HUES6 (cell line): ENCODE measurements around the gene SLC66A2.

ENCODE experiments used
- H3K27ac ChIP-seq: 2 replicates; pipeline ENCODE4 v1.7.0; 2013; ENCODE audit warnings: low read depth, mild to moderate bottlenecking, low read length, inconsistent platforms
- H3K27me3 ChIP-seq: 2 replicates; pipeline ENCODE4 v1.6.1; 2013; ENCODE audit warnings: low read length; ENCODE audit not compliant: control insufficient read depth, insufficient read depth
- H3K36me3 ChIP-seq: 2 replicates; pipeline ENCODE4 v1.6.1; 2013; ENCODE audit warnings: low read length; ENCODE audit not compliant: control insufficient read depth, insufficient read depth
- H3K4me1 ChIP-seq: 2 replicates; pipeline ENCODE4 v1.6.1; 2013; ENCODE audit warnings: low read length; ENCODE audit not compliant: control insufficient read depth, insufficient read depth
- H3K4me3 ChIP-seq: 2 replicates; pipeline ENCODE4 v1.5.1; 2013; ENCODE audit warnings: low read depth, low read length
- H3K9ac ChIP-seq: one replicate; pipeline ENCODE4 v1.6.1; 2013; ENCODE audit warnings: mild to moderate bottlenecking, low read length
- H3K9me3 ChIP-seq: 2 replicates; pipeline ENCODE4 v1.6.1; 2013; ENCODE audit warnings: low read depth, low read length; ENCODE audit not compliant: control insufficient read depth, insufficient read depth

Gene SLC66A2

GRCh38 chr18:79898952-79899608, 52.4 kb downstream of the SLC66A2 start:
- H3K4me3 ChIP-seq: no peak overlapping the region
- H3K4me1 ChIP-seq: no peaks in the 10 kb centered on the region
- H3K27me3 ChIP-seq: no peaks in the 10 kb centered on the region
- peaks cover 62% of the 10 kb centered on the region for H3K9me3 ChIP-seq
- H3K36me3 ChIP-seq: peaks cover 3% of the 10 kb centered on the region; the same call in 1 of the 2 replicates
- no peak overlapping the region for H3K27ac ChIP-seq
- no peak overlapping the region for H3K9ac ChIP-seq

DNA sequence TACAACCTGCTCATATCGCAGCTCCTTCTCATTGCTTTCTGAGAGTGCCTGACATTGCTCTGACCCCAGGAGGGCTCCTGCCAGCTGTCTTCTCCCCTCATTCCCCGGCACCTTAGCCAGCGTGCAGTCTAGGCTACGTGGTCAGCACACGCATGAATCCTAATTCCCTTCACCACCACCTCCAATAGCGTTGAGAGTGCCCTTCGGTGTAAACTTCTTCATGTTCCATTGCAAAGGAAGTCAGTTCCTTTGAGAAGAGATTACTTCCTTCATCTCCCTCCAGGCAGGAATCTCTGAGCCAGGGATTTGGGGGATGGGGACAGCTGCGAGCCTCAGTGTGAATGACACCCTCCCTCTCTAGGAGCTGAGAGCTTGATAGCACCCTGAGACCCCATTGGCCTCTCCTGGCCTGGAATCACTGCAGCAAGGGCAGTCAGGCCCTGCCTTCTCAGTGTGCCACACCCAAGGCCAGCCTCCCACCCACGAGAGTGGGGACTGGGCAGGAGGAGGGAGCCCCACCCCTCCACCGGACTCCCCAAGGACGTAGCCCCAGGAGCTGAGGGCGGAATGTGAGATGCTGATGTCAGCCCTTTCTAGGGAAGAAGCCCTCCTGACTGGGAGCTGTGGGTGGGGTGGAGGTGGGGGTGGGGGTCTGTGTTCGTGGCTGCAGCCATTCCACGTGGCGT, 53.4 kb downstream of the SLC66A2 start:
- no peak overlapping the region for H3K9ac ChIP-seq
- no peaks in the 10 kb centered on the region for H3K4me1 ChIP-seq
- peaks cover 72% of the 10 kb centered on the region for H3K9me3 ChIP-seq
- H3K27me3 ChIP-seq: no peaks in the 10 kb centered on the region
- no peak overlapping the region for H3K27ac ChIP-seq
- H3K4me3 ChIP-seq: no peak overlapping the region
- H3K36me3 ChIP-seq: peaks cover 3% of the 10 kb centered on the region; the same call in 1 of the 2 replicates

- Histone ChIP-seq H3K27me3 (no peaks in the 10 kb centered on the region), H3K27ac (no peak overlapping the region), H3K36me3 (no peaks in the 10 kb centered on the region), H3K4me3 (no peak overlapping the region), H3K9me3 (peaks cover 83% of the 10 kb centered on the region), H3K4me1 (no peaks in the 10 kb centered on the region), H3K9ac (no peak overlapping the region)
These were observed 54.7 kb downstream of the SLC66A2 start for GRCh38 chr18:79896738-79897137.

- H3K27ac ChIP-seq: no peak overlapping the region
These were observed 60.8 kb downstream of the SLC66A2 start for GRCh38 chr18:79890674-79891073.

GRCh38 chr18:79889569-79889968, 61.9 kb downstream of the SLC66A2 start:
- no peak overlapping the region for H3K4me3 ChIP-seq
- H3K36me3 ChIP-seq: no peaks in the 10 kb centered on the region
- H3K9me3 ChIP-seq: peaks cover 49% of the 10 kb centered on the region
- no peaks in the 10 kb centered on the region for H3K27me3 ChIP-seq
- H3K27ac ChIP-seq: no peak overlapping the region
- no peaks in the 10 kb centered on the region for H3K4me1 ChIP-seq
- H3K9ac ChIP-seq: no peak overlapping the region

More at GRCh38 chr18:79890674-79891073, 60.8 kb downstream of the SLC66A2 start:
- Histone ChIP-seq H3K4me1 (no peaks in the 10 kb centered on the region), H3K27me3 (no peaks in the 10 kb centered on the region), H3K4me3 (no peak overlapping the region), H3K9me3 (peaks cover 60% of the 10 kb centered on the region), H3K36me3 (no peaks in the 10 kb centered on the region), H3K9ac (no peak overlapping the region)

DNA sequence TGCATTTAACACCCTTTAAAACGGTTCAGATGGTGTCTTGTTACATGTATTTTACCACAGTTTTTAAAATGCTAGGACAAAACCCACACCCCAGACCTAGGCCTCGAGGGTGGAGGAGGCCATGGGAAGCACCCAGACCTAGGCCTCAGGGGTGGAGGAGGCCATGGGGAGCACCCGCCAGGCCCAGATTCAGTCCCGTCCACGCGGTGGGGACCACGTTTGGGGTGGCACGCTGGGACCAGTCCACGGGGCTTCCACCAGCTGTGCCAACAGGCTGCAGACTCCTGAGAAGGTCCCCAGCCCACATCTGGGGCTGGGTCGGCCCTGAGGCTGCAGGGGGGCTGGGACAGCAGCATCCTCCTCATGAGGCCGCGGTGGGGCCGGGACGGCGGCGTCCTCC, 63.4 kb downstream of the SLC66A2 start:
- peaks cover 33% of the 10 kb centered on the region for H3K9me3 ChIP-seq
- no peaks in the 10 kb centered on the region for H3K4me1 ChIP-seq
- no peaks in the 10 kb centered on the region for H3K27me3 ChIP-seq
- H3K4me3 ChIP-seq: no peak overlapping the region
- H3K9ac ChIP-seq: no peak overlapping the region
- no peak overlapping the region for H3K27ac ChIP-seq
- H3K36me3 ChIP-seq: no peaks in the 10 kb centered on the region

- Histone ChIP-seq H3K9me3 (peaks cover 28% of the 10 kb centered on the region), H3K36me3 (no peaks in the 10 kb centered on the region), H3K9ac (no peak overlapping the region), H3K4me1 (no peaks in the 10 kb centered on the region), H3K27ac (no peak overlapping the region), H3K27me3 (no peaks in the 10 kb centered on the region), H3K4me3 (no peak overlapping the region)
These were observed 64.1 kb downstream of the SLC66A2 start for GRCh38 chr18:79887181-79888000.

- H3K4me3 ChIP-seq: no peak overlapping the region
- peaks cover 12% of the 10 kb centered on the region for H3K9me3 ChIP-seq
- no peaks in the 10 kb centered on the region for H3K27me3 ChIP-seq
- H3K9ac ChIP-seq: no peak overlapping the region
- no peak overlapping the region for H3K27ac ChIP-seq
- no peaks in the 10 kb centered on the region for H3K4me1 ChIP-seq
- no peaks in the 10 kb centered on the region for H3K36me3 ChIP-seq
These were observed 66.3 kb downstream of the SLC66A2 start for GRCh38 chr18:79884963-79885728.

DNA sequence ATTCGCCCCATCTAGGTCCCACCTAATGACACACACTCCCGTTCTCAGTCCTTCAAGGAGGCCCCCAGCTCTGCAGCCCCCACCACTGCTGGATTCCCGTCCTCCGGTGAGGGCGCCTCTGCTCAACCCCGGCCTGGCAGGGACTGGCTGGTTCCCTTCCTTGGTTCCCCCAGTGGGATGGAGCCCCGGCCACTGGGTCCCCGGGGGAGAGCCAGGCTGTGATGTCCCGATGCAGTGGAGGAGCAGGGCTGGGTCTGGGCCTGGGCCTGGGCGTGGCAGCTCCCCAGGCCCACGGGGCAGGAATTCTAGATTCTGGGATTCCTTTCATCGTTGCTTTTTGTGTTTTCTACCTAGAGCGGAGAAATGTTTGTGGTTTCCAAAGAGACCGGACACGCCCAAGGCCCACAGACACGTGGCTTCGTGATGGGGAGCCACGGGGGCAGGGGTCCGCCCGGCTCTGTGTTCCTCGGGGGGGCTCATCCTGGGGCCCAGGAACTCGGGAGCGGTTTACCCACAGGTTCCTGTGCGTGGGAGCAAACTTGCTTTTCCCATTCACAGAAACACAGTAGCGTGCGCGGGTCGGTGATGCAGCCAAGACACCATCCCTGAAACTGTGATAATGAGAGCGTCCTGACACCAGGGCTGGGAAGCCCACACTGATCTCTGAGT, 67.0 kb downstream of the SLC66A2 start:
- H3K4me3 ChIP-seq: no peak overlapping the region
- no peak overlapping the region for H3K27ac ChIP-seq
- H3K27me3 ChIP-seq: no peaks in the 10 kb centered on the region
- no peak overlapping the region for H3K9ac ChIP-seq
- peaks cover 9% of the 10 kb centered on the region for H3K9me3 ChIP-seq
- H3K4me1 ChIP-seq: no peaks in the 10 kb centered on the region
- H3K36me3 ChIP-seq: no peaks in the 10 kb centered on the region
